GM12878 (cell line): ENCODE measurements around the gene DDC. TPM values are rescaled to one million over a fixed set of nuclear protein-coding genes. Genes with fewer than 3 reads are reported as not detected.

ENCODE experiments used
- BCL11A ChIP-seq: IDR thresholded peaks from 2 replicates; pipeline ENCODE4 v1.6.1; 2011; ENCODE audit warnings: low read depth, low read length
- BMI1 ChIP-seq: fragments of 450-650 bp; IDR thresholded peaks from 2 replicates; pipeline ENCODE4 v1.6.1; 2016; ENCODE audit warnings: mild to moderate bottlenecking, moderate library complexity, borderline replicate concordance
- CBFB ChIP-seq: IDR thresholded peaks from 2 replicates; pipeline ENCODE4 v1.6.1; 2016; ENCODE audit warnings: antibody characterized with exemption, low read depth
- CBX3 ChIP-seq: fragments of 200-600 bp; sonication (generic); IDR thresholded peaks from 2 replicates; pipeline ENCODE4 v1.6.1; 2016; ENCODE audit warnings: low read depth, borderline replicate concordance
- CHD2 ChIP-seq: IDR thresholded peaks from 2 replicates; pipeline ENCODE4 v1.6.1; 2011; ENCODE audit warnings: low read depth, low read length, improper control_type of control experiment, borderline replicate concordance
- DPF2 ChIP-seq: fragments of 450-650 bp; IDR thresholded peaks from 2 replicates; pipeline ENCODE4 v1.6.1; 2017; ENCODE audit warnings: mild to moderate bottlenecking
- ELK1 ChIP-seq: IDR thresholded peaks from 2 replicates; pipeline ENCODE4 v1.6.1; 2012; ENCODE audit warnings: low read depth, low read length, improper control_type of control experiment
- ETV6 ChIP-seq, 2 experiments: fragments of 450-650 bp in 1 of 2; IDR thresholded peaks in 1 of 2; conservative IDR thresholded peaks in 1 of 2; 2 replicates each; pipeline ENCODE4 v1.6.1; 2014; ENCODE audit warnings: antibody characterized with exemption in 1 of 2, borderline replicate concordance in 1 of 2, low read depth in 1 of 2, mild to moderate bottlenecking in 1 of 2, moderate library complexity in 1 of 2
- GABPA ChIP-seq: IDR thresholded peaks from 2 replicates; pipeline ENCODE4 v1.6.1; 2014; ENCODE audit warnings: antibody characterized with exemption, low read depth, mild to moderate bottlenecking, inconsistent platforms
- HCFC1 ChIP-seq: fragments of 150-350 bp; IDR thresholded peaks from 2 replicates; pipeline ENCODE4 v1.6.1; 2014; ENCODE audit warnings: low read length
- IKZF1 ChIP-seq: fragments of 450-650 bp; conservative IDR thresholded peaks from 2 replicates; pipeline ENCODE4 v1.6.1; 2017; ENCODE audit warnings: antibody characterized with exemption, mild to moderate bottlenecking
- IKZF2 ChIP-seq, 2 experiments: fragments of 450-650 bp; IDR thresholded peaks; 2 replicates each; pipeline ENCODE4 v1.6.1; 2017; ENCODE audit warnings: mild to moderate bottlenecking in 2 of 2, moderate library complexity in 2 of 2
- MEF2A ChIP-seq: IDR thresholded peaks from 2 replicates; pipeline ENCODE4 v1.6.1; 2011; ENCODE audit warnings: low read depth, mild to moderate bottlenecking, low read length, moderate library complexity; ENCODE audit not compliant: insufficient read depth
- MXI1 ChIP-seq: fragments of 150-350 bp; IDR thresholded peaks from 2 replicates; pipeline ENCODE4 v1.6.1; 2011; ENCODE audit warnings: low read depth, mild to moderate bottlenecking, inconsistent platforms, low read length, improper control_type of control experiment
- MYB ChIP-seq: fragments of 150-350 bp; IDR thresholded peaks from 2 replicates; pipeline ENCODE4 v1.6.1; 2014; ENCODE audit warnings: mild to moderate bottlenecking, low read depth, low read length, borderline replicate concordance
- NKRF ChIP-seq: fragments of 450-650 bp; conservative IDR thresholded peaks from 2 replicates; pipeline ENCODE4 v1.6.1; 2017; ENCODE audit warnings: mild to moderate bottlenecking, moderate library complexity
- PKNOX1 ChIP-seq: fragments of 450-650 bp; IDR thresholded peaks from 2 replicates; pipeline ENCODE4 v1.6.1; 2016; ENCODE audit warnings: mild to moderate bottlenecking
- PML ChIP-seq: IDR thresholded peaks from 2 replicates; pipeline ENCODE4 v1.6.1; 2012; ENCODE audit warnings: low read length, inconsistent platforms
- RUNX3 ChIP-seq: IDR thresholded peaks from 2 replicates; pipeline ENCODE4 v1.6.1; 2012; ENCODE audit warnings: low read length, inconsistent platforms
- SP1 ChIP-seq: IDR thresholded peaks from one replicate; pipeline ENCODE4 v1.6.1; 2011; ENCODE audit warnings: low read depth, low read length
- TCF12 ChIP-seq: IDR thresholded peaks from 2 replicates; pipeline ENCODE4 v1.6.1; 2011; ENCODE audit warnings: low read depth, mild to moderate bottlenecking, low read length
- YY1 ChIP-seq: IDR thresholded peaks from 2 replicates; pipeline ENCODE4 v1.6.1; 2011; ENCODE audit warnings: low read depth, mild to moderate bottlenecking, low read length
- ZNF207 ChIP-seq: fragments of 450-650 bp; IDR thresholded peaks from 2 replicates; pipeline ENCODE4 v1.6.1; 2014; ENCODE audit warnings: antibody characterized with exemption, mild to moderate bottlenecking, borderline replicate concordance
- ZNF217 ChIP-seq: fragments of 450-650 bp; IDR thresholded peaks from 2 replicates; pipeline ENCODE4 v1.6.1; 2017; ENCODE audit warnings: antibody characterized with exemption, mild to moderate bottlenecking
- ZNF24 ChIP-seq: fragments of 450-650 bp; IDR thresholded peaks from 2 replicates; pipeline ENCODE4 v1.6.1; 2017; ENCODE audit warnings: antibody characterized with exemption, mild to moderate bottlenecking
- ZSCAN29 ChIP-seq: fragments of 450-650 bp; IDR thresholded peaks from 2 replicates; pipeline ENCODE4 v1.6.1; 2017; ENCODE audit warnings: mild to moderate bottlenecking, moderate library complexity
- polyA plus RNA-seq, 11 experiments: library from polyadenylated mRNA; depleted of rRNA in 4 of 11; unstranded in 6 of 11; stranded (reverse) in 5 of 11; fragments of >200 nt; fragmentation: Nextera tagmentation in 4 of 11; fragmentation: Illumina TruSeq in 1 of 11; extraction: Ambion mirVana in 4 of 11; extraction: Trizol in 1 of 11; gene quantifications; 1 replicate in 1 of 11; 2 replicates in 10 of 11; pipeline versions ENCODE4 v1.2.1 to v1.2.3, GENCODE V29; 2011 to 2016; ENCODE audit warnings: inconsistent platforms in 2 of 11, missing spikeins in 2 of 11, low read depth in 1 of 11
- total RNA-seq, 4 experiments: library from RNA; depleted of rRNA in 3 of 4; stranded (reverse); fragments of >200 nt in 3 of 4; fragmentation: Illumina TruSeq in 1 of 4; extraction: Trizol in 1 of 4; gene quantifications; 2 replicates each; pipeline versions ENCODE4 v1.2.1 to v1.2.3, GENCODE V29; 2013 to 2021

Gene DDC
- total and polyA plus RNA-seq, 10 of the 15 experiments (the other 5 are each of a cell fraction or from before 2014, with no cell fraction given), result not detected

- TF ChIP-seq MEF2A, result no peak; the same call in 1 of the 2 replicates
- no peak for TF ChIP-seq GABPA
- TF ChIP-seq HCFC1, result peak; percentile 43; the same call in 1 of the 2 replicates
- TF ChIP-seq NKRF, result peak; percentile 98
- peak; percentile 70 for TF ChIP-seq MXI1
- 0 out of 2 replicates have a peak, but pooled peaks have one; percentile 59 for TF ChIP-seq TCF12
- no peak for TF ChIP-seq SP1
- TF ChIP-seq CBFB, result no peak
- no peak for TF ChIP-seq CBX3
- no peak for TF ChIP-seq BMI1
- peak; percentile 53; the same call in 1 of the 2 replicates for TF ChIP-seq CHD2
- TF ChIP-seq ZNF217, result 0 out of 2 replicates have a peak, but pooled peaks have one; percentile 28
- peak; percentile 60; the same call in 1 of the 2 replicates for TF ChIP-seq DPF2
- peak; percentile 77 for TF ChIP-seq PKNOX1
- no peak for TF ChIP-seq MYB
- TF ChIP-seq ZSCAN29, result no peak
- TF ChIP-seq IKZF1, result peak; percentile 84
- TF ChIP-seq RUNX3, result peak; percentile 41; the same call in 1 of the 2 replicates
- TF ChIP-seq ZNF24, result no peak
- TF ChIP-seq ZNF207, result no peak; the same call in 1 of the 2 replicates
- peak; percentile 22; the same call in 1 of the 2 replicates for TF ChIP-seq YY1
- no peak for TF ChIP-seq BCL11A
- TF ChIP-seq IKZF2 (IDR thresholded peaks at IDR 0.05), result 0 out of 4 replicates have a peak, but pooled peaks of 1 of the 2 experiments have one; percentile 17
- no peak for TF ChIP-seq ETV6 (conservative IDR thresholded peaks at IDR 0.05 in 1 of 2, IDR thresholded peaks at IDR 0.05 in 1 of 2; ENCODE audit: borderline replicate concordance in 1 of 2, low read depth in 1 of 2)
- TF ChIP-seq ELK1, result peak; percentile 49; the same call in 1 of the 2 replicates
- no peak for TF ChIP-seq PML
Observed at GRCh38 chr7:50449881-50450589, 115.2 kb downstream of the DDC start, which contains the start of gene FIGNL1 (continued).
